ENCODE data around the gene DOCK4.

Gene DOCK4

DNA sequence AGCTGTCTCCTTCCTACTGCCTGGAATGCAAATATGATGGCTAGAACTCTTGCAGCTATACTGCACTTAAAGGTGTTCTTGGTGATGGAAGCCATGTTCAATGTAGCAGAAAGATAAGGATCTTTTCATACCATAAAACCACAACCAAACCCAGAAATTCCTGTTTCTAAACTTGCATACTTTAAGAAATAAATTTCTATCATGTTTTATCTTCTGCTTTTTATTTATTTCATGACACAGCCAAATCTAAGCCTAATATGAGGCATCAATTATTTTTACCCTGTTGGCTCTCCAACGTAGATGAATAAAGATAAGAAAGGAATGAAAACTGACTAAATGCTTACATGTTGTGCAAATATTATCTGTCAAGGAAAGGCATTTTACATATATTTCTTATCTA is 224.1 kb downstream of the DOCK4 start:
- no peaks in the 10 kb centered on the region for H3K9me2 ChIP-seq (replicated peaks; ENCODE audit: low read depth, low read length)
- H3F3A ChIP-seq (ENCODE audit: low read depth), result no peaks in the 10 kb centered on the region
- no peaks in the 10 kb centered on the region for H3K79me2 ChIP-seq (ENCODE audit: insufficient read depth, low read length)
- H3K4me3 ChIP-seq (ENCODE audit: low read length, poor library complexity, severe bottlenecking), result no peak overlapping the region
- no peak overlapping the region for H2AFZ ChIP-seq (ENCODE audit: low read length)
- H3K27me3 ChIP-seq (ENCODE audit: insufficient read depth, low read length, poor library complexity, severe bottlenecking), result no peaks in the 10 kb centered on the region
- H3K4me1 ChIP-seq (ENCODE audit: insufficient read depth, low read length, poor library complexity, severe bottlenecking), result peaks cover 10% of the 10 kb centered on the region
- H3K9me3 ChIP-seq (ENCODE audit: insufficient read depth, low read depth, low read length), result no peaks in the 10 kb centered on the region
- H4K20me1 ChIP-seq (ENCODE audit: insufficient read depth, low read length, poor library complexity, severe bottlenecking), result no peaks in the 10 kb centered on the region
- TF ChIP-seq EZH2phosphoT487 (IDR thresholded peaks at IDR 0.05; ENCODE audit: borderline replicate concordance), result no peak
- TF ChIP-seq, protein P1, sequence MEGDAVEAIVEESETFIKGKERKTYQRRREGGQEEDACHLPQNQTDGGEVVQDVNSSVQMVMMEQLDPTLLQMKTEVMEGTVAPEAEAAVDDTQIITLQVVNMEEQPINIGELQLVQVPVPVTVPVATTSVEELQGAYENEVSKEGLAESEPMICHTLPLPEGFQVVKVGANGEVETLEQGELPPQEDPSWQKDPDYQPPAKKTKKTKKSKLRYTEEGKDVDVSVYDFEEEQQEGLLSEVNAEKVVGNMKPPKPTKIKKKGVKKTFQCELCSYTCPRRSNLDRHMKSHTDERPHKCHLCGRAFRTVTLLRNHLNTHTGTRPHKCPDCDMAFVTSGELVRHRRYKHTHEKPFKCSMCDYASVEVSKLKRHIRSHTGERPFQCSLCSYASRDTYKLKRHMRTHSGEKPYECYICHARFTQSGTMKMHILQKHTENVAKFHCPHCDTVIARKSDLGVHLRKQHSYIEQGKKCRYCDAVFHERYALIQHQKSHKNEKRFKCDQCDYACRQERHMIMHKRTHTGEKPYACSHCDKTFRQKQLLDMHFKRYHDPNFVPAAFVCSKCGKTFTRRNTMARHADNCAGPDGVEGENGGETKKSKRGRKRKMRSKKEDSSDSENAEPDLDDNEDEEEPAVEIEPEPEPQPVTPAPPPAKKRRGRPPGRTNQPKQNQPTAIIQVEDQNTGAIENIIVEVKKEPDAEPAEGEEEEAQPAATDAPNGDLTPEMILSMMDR (conservative IDR thresholded peaks at IDR 0.05; ENCODE audit: low read length), result no peak
- no peaks in the 10 kb centered on the region for H3K36me3 ChIP-seq (ENCODE audit: insufficient read depth, low read length)
- no peak overlapping the region for H3K4me2 ChIP-seq (ENCODE audit: low read depth, low read length, poor library complexity, severe bottlenecking)
- H3K9ac ChIP-seq (ENCODE audit: low read depth, low read length, poor library complexity, severe bottlenecking), result no peak overlapping the region

DNA sequence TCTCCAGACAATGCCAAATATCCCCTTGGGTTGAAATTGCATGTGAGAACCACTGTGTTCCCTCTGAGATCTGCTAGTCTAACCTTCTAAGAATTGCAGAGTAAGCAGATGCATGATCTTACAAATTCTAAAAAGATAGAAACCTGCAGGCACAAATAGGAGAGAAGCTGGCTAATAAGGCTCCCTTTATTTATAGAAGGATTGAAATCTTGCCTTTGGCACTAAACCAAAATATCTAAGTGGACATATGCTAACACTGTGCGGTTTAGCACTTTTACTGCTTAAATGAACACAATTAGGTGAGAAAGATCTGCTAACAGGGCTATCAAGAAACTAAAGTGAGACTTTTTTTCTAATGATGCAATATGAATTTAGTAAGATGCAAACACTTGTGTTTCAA is 225.5 kb downstream of the DOCK4 start:
- H4K20me1 ChIP-seq (ENCODE audit: insufficient read depth, low read length, poor library complexity, severe bottlenecking), result no peaks in the 10 kb centered on the region
- H3K9me3 ChIP-seq (ENCODE audit: insufficient read depth, low read depth, low read length), result no peaks in the 10 kb centered on the region
- H2AFZ ChIP-seq (ENCODE audit: low read length), result no peak overlapping the region
- no peak overlapping the region for H3K9ac ChIP-seq (ENCODE audit: low read depth, low read length, poor library complexity, severe bottlenecking)
- no peak for TF ChIP-seq EZH2phosphoT487 (IDR thresholded peaks at IDR 0.05; ENCODE audit: borderline replicate concordance)
- TF ChIP-seq, protein P1 (conservative IDR thresholded peaks at IDR 0.05; ENCODE audit: low read length), result no peak
- no peaks in the 10 kb centered on the region for H3K79me2 ChIP-seq (ENCODE audit: insufficient read depth, low read length)
- H3K27me3 ChIP-seq (ENCODE audit: insufficient read depth, low read length, poor library complexity, severe bottlenecking), result no peaks in the 10 kb centered on the region
- no peaks in the 10 kb centered on the region for H3K36me3 ChIP-seq (ENCODE audit: insufficient read depth, low read length)
- no peak overlapping the region for H3K4me3 ChIP-seq (ENCODE audit: low read length, poor library complexity, severe bottlenecking)
- H3K4me2 ChIP-seq (ENCODE audit: low read depth, low read length, poor library complexity, severe bottlenecking), result no peak overlapping the region
- H3F3A ChIP-seq (ENCODE audit: low read depth), result no peaks in the 10 kb centered on the region
- no peaks in the 10 kb centered on the region for H3K9me2 ChIP-seq (replicated peaks; ENCODE audit: low read depth, low read length)
- no peaks in the 10 kb centered on the region for H3K4me1 ChIP-seq (ENCODE audit: insufficient read depth, low read length, poor library complexity, severe bottlenecking)

DNA sequence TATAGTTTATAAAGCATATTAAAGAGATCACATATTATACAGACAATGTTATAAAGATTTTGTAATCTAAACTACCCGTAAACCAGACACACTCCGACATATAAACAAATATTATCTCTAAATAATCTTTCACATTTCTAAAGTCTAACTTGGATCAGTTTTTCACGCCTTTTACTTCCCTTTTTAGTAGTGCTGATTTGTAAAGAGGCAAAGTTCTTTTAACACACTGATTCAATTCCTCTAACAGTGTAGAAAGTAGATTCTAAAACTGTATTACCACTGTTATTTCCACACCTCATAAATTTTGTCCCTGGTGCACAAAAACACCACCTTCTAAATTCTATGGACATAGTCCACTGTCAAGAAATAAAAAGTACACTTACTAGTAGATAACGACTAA is 230.9 kb downstream of the DOCK4 start:
- H3K9ac ChIP-seq (ENCODE audit: low read depth, low read length, poor library complexity, severe bottlenecking), result no peak overlapping the region
- H3K9me3 ChIP-seq (ENCODE audit: insufficient read depth, low read depth, low read length), result no peaks in the 10 kb centered on the region
- H4K20me1 ChIP-seq (ENCODE audit: insufficient read depth, low read length, poor library complexity, severe bottlenecking), result no peaks in the 10 kb centered on the region
- no peaks in the 10 kb centered on the region for H3K4me1 ChIP-seq (ENCODE audit: insufficient read depth, low read length, poor library complexity, severe bottlenecking)
- H3F3A ChIP-seq (ENCODE audit: low read depth), result no peaks in the 10 kb centered on the region
- no peaks in the 10 kb centered on the region for H3K9me2 ChIP-seq (replicated peaks; ENCODE audit: low read depth, low read length)
- H3K27me3 ChIP-seq (ENCODE audit: insufficient read depth, low read length, poor library complexity, severe bottlenecking), result no peaks in the 10 kb centered on the region
- H3K79me2 ChIP-seq (ENCODE audit: insufficient read depth, low read length), result no peaks in the 10 kb centered on the region
- no peak overlapping the region for H3K4me2 ChIP-seq (ENCODE audit: low read depth, low read length, poor library complexity, severe bottlenecking)
- no peak overlapping the region for H2AFZ ChIP-seq (ENCODE audit: low read length)
- TF ChIP-seq, protein P1 (conservative IDR thresholded peaks at IDR 0.05; ENCODE audit: low read length), result no peak
- no peak for TF ChIP-seq EZH2phosphoT487 (IDR thresholded peaks at IDR 0.05; ENCODE audit: borderline replicate concordance)
- no peaks in the 10 kb centered on the region for H3K36me3 ChIP-seq (ENCODE audit: insufficient read depth, low read length)
- H3K4me3 ChIP-seq (ENCODE audit: low read length, poor library complexity, severe bottlenecking), result no peak overlapping the region
